Endothelial cell of umbilical vein (primary cell): ENCODE measurements around the gene FUNDC1. TPM values are rescaled to one million over a fixed set of nuclear protein-coding genes. Genes with fewer than 3 reads are reported as not detected.

Experiments
- BruUV-seq: library from RNA; stranded (reverse); fragments of 400-500 nt; replicated peaks from 2 replicates; lab custom pipeline; 2021; lab: Mats Ljungman, UMichigan
- CTCF ChIA-PET: fragments of 300-600, 350-600 bp; sonication (Branson Sonifier 250); formaldehyde crosslinking; loops from one replicate; lab custom pipeline; 2021; ENCODE audit warnings: antibody characterized with exemption, inconsistent platforms; lab: Charles Lee
- POLR2A ChIA-PET: fragments of 300-600, 350-600 bp; sonication (Branson Sonifier 250); formaldehyde crosslinking; loops from one replicate; lab custom pipeline; 2021; ENCODE audit warnings: antibody characterized with exemption, inconsistent platforms; lab: Charles Lee
- DNase-seq: peaks from one replicate; pipeline ENCODE4 v3.0.0-alpha.2; 2011; ENCODE audit warnings: low read depth, low spot score
- FAIRE-seq: peaks from 2 replicates; lab custom pipeline; 2011; peaks lifted over from hg19 to GRCh38; lab: Jason Lieb, UNC
- H2AFZ ChIP-seq: 2 replicates; pipeline ENCODE4 v1.6.0; 2012; ENCODE audit warnings: low read depth, low read length, control low read depth, inconsistent platforms
- H3K27ac ChIP-seq: 2 replicates; pipeline ENCODE4 v1.5.1; 2011; ENCODE audit warnings: low read depth, mild to moderate bottlenecking, control low read depth, low read length, moderate library complexity; ENCODE audit not compliant: insufficient read depth
- H3K27me3 ChIP-seq, 2 experiments: 2 replicates each; pipeline versions ENCODE4 v1.6.0 to v1.6.1; 2011; ENCODE audit warnings: low read length in 2 of 2, mixed read lengths in 1 of 2; ENCODE audit not compliant: control insufficient read depth in 2 of 2, insufficient read depth in 2 of 2
- H3K36me3 ChIP-seq, 2 experiments: 2 replicates in 1 of 2; 3 replicates in 1 of 2; pipeline ENCODE4 v1.5.1; 2011; ENCODE audit warnings: low read length in 2 of 2, mild to moderate bottlenecking in 1 of 2, moderate library complexity in 1 of 2; ENCODE audit not compliant: control insufficient read depth in 2 of 2, insufficient read depth in 2 of 2; ENCODE audit errors: extremely low read depth in 1 of 2
- H3K4me1 ChIP-seq: 3 replicates; pipeline ENCODE4 v1.5.1; 2011; ENCODE audit warnings: mild to moderate bottlenecking, low read length; ENCODE audit not compliant: control insufficient read depth, insufficient read depth; ENCODE audit errors: extremely low read depth
- H3K4me2 ChIP-seq: 2 replicates; pipeline ENCODE4 v1.6.1; 2011; ENCODE audit warnings: low read length, control low read depth, mixed read lengths; ENCODE audit not compliant: insufficient read depth
- H3K4me3 ChIP-seq, 3 experiments: fragments of 200-600 bp in 1 of 3; sonication (generic), shearing (Covaris generic) in 1 of 3; replicated peaks in 1 of 3; 2 replicates each; pipeline ENCODE4 v1.5.1; 2011 to 2016; ENCODE audit warnings: control low read depth in 3 of 3, low read length in 3 of 3, mild to moderate bottlenecking in 2 of 3, inconsistent platforms in 1 of 3, low read depth in 1 of 3, moderate library complexity in 1 of 3; ENCODE audit not compliant: insufficient read depth in 1 of 3
- H3K79me2 ChIP-seq: 2 replicates; pipeline ENCODE4 v1.6.0; 2012; ENCODE audit warnings: low read length, inconsistent platforms; ENCODE audit not compliant: control insufficient read depth, insufficient read depth
- H3K9ac ChIP-seq: replicated peaks from 2 replicates; pipeline ENCODE3; 2011; ENCODE audit warnings: low read length, control low read depth; ENCODE audit not compliant: insufficient read depth; ENCODE audit errors: extremely low read depth
- H3K9me1 ChIP-seq: replicated peaks from 3 replicates; pipeline ENCODE4 v1.6.0; 2011; ENCODE audit warnings: mild to moderate bottlenecking, low read length; ENCODE audit not compliant: control insufficient read depth, insufficient read depth; ENCODE audit errors: extremely low read depth
- H3K9me3 ChIP-seq: replicated peaks from 2 replicates; pipeline ENCODE4 v1.5.1; 2012; ENCODE audit warnings: low read length, inconsistent platforms; ENCODE audit not compliant: control insufficient read depth, insufficient read depth
- H4K20me1 ChIP-seq: replicated peaks from 2 replicates; pipeline ENCODE3; 2011; ENCODE audit warnings: mild to moderate bottlenecking, low read length; ENCODE audit not compliant: control insufficient read depth, insufficient read depth; ENCODE audit errors: extremely low read depth
- CTCF ChIP-seq, 2 donors: IDR thresholded peaks; 1 replicate in 1 of 2; 2 replicates in 1 of 2; pipeline ENCODE4 v1.5.1; 2011; ENCODE audit warnings: low read length in 2 of 2, mild to moderate bottlenecking in 2 of 2, moderate library complexity in 2 of 2, control low read depth in 1 of 2, inconsistent platforms in 1 of 2, low read depth in 1 of 2; ENCODE audit not compliant: insufficient read depth in 1 of 2; ENCODE audit errors: extremely low read depth in 1 of 2
- EZH2 ChIP-seq: IDR thresholded peaks from 2 replicates; pipeline ENCODE4 v1.6.1; 2012; ENCODE audit warnings: borderline replicate concordance, low read depth, mild to moderate bottlenecking, moderate library complexity, low read length, inconsistent platforms; ENCODE audit not compliant: severe bottlenecking
- FOS ChIP-seq: IDR thresholded peaks from 2 replicates; pipeline ENCODE4 v1.6.1; 2011; ENCODE audit warnings: mild to moderate bottlenecking, low read length, moderate library complexity, borderline replicate concordance; ENCODE audit not compliant: insufficient read depth
- GATA2 ChIP-seq: IDR thresholded peaks from 2 replicates; pipeline ENCODE4 v1.7.0; 2011; ENCODE audit warnings: low read depth, mild to moderate bottlenecking, moderate library complexity, mixed read lengths, low read length; ENCODE audit not compliant: insufficient read length, insufficient read depth
- JUN ChIP-seq: IDR thresholded peaks from 2 replicates; pipeline ENCODE4 v1.6.1; 2011; ENCODE audit warnings: borderline replicate concordance, low read depth; ENCODE audit not compliant: insufficient read length, insufficient read depth
- MAX ChIP-seq: IDR thresholded peaks from 2 replicates; pipeline ENCODE4 v1.6.1; 2011; ENCODE audit not compliant: insufficient read depth, insufficient read length
- MYC ChIP-seq: IDR thresholded peaks from one replicate; pipeline ENCODE4 v1.6.1; 2011; ENCODE audit warnings: mild to moderate bottlenecking, low read depth, low read length
- POLR2A ChIP-seq: IDR thresholded peaks from 2 replicates; pipeline ENCODE4 v1.6.1; 2012; ENCODE audit warnings: low read depth, mild to moderate bottlenecking, control low read depth, low read length
- POLR2AphosphoS5 ChIP-seq: IDR thresholded peaks from 2 replicates; pipeline ENCODE4 v1.6.1; 2012; ENCODE audit warnings: low read depth, mild to moderate bottlenecking, control low read depth, low read length, moderate library complexity; ENCODE audit not compliant: insufficient read depth
- dilution Hi-C: fragments of 300-500 bp; cut with MboI; formaldehyde crosslinking; loops from one replicate; pipeline ENCODE4 v1.15.0; 2019; ENCODE audit warnings: low sequenced_read_pairs; ENCODE audit not compliant: extremely low pct_ligation_motif_present
- intact Hi-C: fragments of 100-400 bp; cut with micrococcal nuclease; formaldehyde crosslinking; loops from one replicate; pipeline ENCODE4 v1.10.0; 2022
- polyA plus RNA-seq, 4 experiments: library from polyadenylated mRNA; depleted of rRNA in 3 of 4; stranded (reverse) in 3 of 4; unstranded in 1 of 4; fragments of >200 nt; gene quantifications; 2 replicates each; pipeline versions ENCODE4 v1.2.1 to v1.2.3, GENCODE V29; 2011 to 2012; ENCODE audit warnings: missing spikeins in 1 of 4
- total RNA-seq: library from RNA; stranded (reverse); gene quantifications from 2 replicates; pipeline ENCODE4 v1.2.3, GENCODE V29; 2021

The FUNDC1 gene
- total and polyA plus RNA-seq, 2 donors (not counting 3 experiments of a cell fraction or from before 2014, with no cell fraction given): 10.2 to 15.4 TPM

GRCh38 chrX:44506678-44507077 is 36.0 kb downstream of the FUNDC1 start:
- no peaks in the 10 kb centered on the region for H3K27me3 ChIP-seq
- BruUV-seq: no TSS peak
- no peaks in the 10 kb centered on the region for H3K9me1 ChIP-seq
- no peak overlapping the region for H3K9ac ChIP-seq
- no peak overlapping the region for H3K27ac ChIP-seq
- no peak for DNase-seq
- dilution Hi-C loops: no loop called here
- intact Hi-C loops: no loop called here
- H2AFZ ChIP-seq: no peak overlapping the region
- ChIA-PET CTCF (no interaction called here), POLR2A (no interaction called here)
- no peaks in the 10 kb centered on the region for H3K9me3 ChIP-seq
- no peaks in the 10 kb centered on the region for H3K79me2 ChIP-seq
- H3K4me3 ChIP-seq: no peak overlapping the region
- H3K4me2 ChIP-seq: no peak overlapping the region
- H3K4me1 ChIP-seq: no peaks in the 10 kb centered on the region
- no peaks in the 10 kb centered on the region for H4K20me1 ChIP-seq
- H3K36me3 ChIP-seq: no peaks in the 10 kb centered on the region
- no peak for TF ChIP-seq EZH2
- no peak for TF ChIP-seq MAX
- TF ChIP-seq GATA2: no peak
- no peak for TF ChIP-seq CTCF (IDR thresholded peaks at IDR 0.05; ENCODE audit: extremely low read depth in 1 of 2, insufficient read depth in 1 of 2, low read depth in 1 of 2, low read length in 2 of 2)
- no peak for TF ChIP-seq POLR2AphosphoS5
- TF ChIP-seq JUN: no peak
- no peak for TF ChIP-seq POLR2A
- no peak for TF ChIP-seq FOS
- no peak for TF ChIP-seq MYC
- no peak for FAIRE-seq
